ENCODE measurements around the gene BTBD9.

The BTBD9 gene

DNA sequence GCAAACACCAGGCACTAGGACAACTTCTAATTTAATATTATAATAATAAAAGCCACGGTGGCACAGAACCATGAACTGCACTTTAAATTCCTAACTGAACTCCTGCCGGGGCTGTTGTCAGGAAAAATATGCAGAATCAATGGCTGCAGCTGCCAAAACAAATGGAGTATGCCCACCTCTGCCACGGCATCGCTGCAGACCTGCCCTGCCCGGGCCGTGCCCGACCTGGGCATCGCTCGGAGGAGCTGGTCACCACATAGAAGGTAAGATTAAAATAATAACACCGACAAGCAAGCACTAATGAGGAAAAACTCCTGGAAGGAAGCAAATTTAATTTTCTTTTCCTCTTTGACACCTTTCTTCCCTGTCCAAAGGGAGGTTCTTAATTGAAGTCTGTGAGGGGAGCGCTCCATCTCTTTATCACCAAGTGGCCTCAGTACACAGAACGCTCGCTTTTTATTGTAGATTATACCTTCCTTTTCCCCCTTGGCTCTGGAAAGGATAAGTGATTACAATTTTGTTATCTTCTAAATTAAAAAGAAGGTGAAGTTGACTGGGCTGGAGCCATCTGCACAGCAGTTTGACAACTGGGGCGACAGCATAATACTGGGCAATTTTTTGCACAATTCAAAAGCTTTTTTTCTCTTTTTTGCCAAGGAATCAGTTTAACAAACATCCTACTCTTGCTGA is 468.9 kb downstream of the BTBD9 start:
- peak; percentile 40 for DNase-seq

DNA sequence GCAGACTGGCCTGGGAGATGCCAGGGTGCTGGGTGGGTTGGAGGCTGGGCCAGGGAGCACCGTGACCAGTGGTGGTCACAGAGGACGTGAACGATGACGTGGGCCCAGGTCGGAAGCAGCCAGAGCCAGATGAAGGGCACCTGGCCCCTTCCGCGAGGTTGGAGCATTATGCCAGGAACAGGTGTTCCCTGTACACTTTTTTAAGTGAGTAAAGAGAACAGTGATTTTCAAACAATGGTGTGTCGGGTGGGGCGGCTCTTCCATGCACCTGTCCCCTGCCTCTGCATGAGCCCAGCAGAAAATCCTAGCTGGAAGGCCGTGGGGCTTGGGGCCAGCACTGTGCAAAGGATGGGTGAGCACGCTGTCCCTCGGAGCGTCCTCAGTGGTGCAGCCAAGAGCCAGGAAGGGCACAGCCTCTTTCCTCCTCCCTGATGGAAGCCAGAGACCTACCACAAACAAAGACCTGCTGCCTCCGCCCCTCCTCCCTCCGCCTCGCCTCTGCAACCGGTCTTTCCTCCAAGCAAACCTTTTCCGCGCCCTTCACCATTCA is 469.7 kb downstream of the BTBD9 start:
- DNase-seq: peak; percentile 89

DNA sequence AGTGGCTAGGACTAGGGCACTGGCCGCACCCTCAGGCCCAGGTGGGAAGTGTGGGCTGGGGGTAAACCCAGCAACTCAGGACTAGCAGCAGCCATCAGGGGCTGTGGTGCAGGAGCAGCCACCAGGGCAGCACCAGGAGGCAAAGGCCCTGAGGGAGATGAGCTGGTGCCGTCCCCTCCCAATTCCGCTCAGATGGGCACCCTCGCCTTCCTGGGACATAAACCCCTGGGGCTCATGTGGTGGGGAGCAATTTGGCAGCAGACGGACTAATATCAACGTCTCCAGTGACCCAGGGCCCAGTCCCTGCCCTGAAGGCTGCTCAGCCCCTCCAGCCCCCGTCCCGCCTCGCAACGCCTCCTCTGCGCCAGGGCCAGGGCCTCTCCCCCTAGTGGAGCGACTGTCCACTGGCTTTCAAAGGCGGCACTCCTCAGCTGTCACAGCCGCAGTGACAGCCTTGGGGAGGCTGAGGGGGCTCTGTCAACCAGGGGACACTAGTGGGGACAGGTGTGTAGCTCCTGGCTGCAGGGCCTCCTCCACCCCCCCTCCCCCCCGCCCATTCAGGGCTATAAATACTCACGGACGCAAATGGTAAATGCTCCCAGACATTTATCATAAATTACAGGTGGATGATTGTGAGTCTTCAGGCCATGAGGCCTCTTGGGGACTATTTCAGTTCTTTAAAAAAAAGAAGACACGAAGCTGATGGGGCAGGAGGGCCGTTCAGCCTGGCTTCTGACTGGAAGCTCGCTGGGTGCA is 470.3 kb downstream of the BTBD9 start:
- no peak for DNase-seq

DNA sequence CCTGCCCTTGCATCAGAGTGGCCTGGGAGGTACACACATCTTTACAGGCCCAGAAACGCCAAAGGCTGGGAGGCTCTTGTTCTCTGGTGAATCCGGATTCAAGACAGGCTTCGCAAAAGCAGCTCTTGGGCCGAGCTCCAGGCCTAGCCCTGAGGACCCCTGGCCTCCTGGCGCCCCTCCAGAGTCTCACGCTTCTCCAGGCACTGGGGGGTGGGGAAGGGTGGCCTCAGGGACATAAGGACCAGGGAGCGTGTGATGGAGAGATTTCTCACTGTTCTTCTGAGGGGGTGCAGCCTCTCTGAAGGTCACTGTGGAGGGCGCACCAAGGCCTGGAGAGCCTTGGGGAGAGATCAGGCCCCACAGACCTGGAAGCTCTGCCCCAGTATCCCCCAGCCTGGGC is 471.0 kb downstream of the BTBD9 start:
- DNase-seq: no peak

GRCh38 chr6:38168126-38168525 is 471.6 kb downstream of the BTBD9 start:
- DNase-seq: no peak

DNA sequence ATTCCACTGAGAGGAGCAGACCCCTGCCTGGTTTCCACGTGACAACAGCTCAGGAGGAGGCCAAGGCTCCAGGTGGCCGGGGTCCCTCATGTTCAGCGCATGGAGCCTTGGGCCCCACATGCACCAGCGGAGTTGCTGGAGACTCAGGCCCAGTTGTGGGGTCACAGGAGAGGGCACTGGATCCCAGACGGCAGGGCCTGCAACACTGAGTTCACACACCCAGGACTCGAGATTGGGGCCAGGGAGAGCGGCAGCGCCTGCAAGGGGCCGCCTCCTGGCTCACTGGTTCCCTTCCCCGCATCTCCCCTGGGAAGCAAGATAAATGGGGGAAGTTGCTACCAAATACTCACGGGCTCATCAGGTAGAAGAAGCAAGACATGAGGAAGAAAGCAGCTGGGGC is 472.1 kb downstream of the BTBD9 start:
- no peak for DNase-seq

GRCh38 chr6:38166411-38167240 is 473.1 kb downstream of the BTBD9 start:
- DNase-seq: no peak

DNA sequence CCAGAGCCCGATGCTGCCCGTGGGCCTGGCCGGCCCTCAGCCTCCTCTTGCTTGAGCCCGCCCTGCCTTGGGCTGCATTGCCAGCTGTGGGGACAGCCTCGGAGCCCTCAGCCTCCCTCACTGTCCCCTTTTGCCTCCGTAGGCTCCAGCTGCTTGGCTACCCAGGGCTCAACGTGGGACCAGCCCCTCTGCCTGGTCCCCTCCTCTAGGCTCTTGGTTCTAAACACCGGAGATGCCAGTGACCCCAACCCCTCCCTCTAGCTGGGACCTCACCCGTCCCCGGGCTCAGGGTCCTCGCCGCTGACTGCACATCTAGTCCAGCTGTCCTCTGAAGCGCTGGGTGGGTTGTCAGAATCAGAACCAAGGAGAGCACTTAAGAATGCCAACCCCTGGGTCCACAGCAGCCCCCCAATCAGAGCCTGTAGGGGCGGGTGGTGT is 475.0 kb downstream of the BTBD9 start:
- DNase-seq: no peak

DNA sequence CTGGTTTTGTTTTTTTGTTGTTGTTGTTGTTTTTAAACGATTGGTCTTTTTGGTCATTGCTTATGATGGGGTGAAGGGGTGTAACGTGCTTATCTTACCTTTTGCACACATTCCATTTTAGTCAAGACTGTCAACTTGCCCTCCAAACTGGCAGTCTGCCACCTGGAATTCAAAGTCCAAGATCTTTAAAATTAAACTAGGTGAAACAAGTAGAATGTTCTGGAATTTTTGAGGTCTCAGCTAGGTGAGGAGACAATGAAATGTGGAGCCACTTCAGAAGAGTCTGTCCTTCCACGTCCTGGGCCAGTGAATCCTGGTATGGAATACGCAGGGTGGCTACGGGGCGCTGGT is 475.6 kb downstream of the BTBD9 start:
- no peak for DNase-seq

DNA sequence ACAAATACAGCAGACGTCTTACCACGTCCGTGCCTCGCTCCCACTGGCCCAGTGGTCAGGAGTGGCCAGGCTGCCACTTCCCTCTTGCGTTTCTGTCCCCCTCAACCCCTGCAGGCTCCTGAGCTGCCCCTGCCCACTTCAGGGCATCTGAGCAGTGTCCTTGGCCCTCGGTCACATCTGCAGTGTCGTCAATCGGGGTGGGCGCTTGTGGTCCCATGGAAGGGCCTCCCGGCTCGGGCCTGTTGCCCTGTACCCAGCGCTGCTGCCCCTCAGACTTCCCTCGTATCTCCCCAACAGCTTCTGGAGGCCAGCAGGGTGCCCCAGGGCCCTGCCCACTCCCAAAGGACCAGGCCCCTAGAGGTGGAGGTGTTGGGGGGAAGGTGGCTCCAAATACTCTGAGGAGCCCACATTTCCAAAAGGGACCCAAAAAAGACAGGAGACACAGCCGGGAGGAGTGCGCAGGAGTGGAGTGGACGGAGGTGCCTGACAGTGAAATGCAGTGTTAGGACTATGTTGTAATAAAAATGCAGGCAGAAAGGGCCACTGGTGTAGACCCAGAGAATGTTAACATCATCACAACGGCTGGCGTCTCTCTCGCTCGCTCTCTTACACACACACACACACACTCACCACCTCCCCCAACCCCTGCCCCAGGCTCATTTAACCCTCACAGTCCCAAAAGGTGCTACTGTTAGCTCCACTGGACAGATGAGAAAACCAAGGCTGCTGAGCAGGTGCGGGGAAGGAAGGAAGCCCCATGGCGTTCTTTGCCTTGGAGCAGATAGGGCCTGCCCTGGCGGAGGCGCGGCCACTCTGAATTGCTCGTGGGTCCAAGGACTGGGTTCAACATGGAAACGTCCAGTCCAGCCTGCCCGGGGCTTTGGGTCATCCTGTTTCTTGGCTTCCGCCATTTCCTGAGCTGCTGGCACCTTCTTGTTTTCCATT is 476.3 kb downstream of the BTBD9 start:
- DNase-seq: no peak

- no peak for DNase-seq
Observed at GRCh38 chr6:38162493-38163185, 477.1 kb downstream of the BTBD9 start.

GRCh38 chr6:38161754-38162492 is 477.8 kb downstream of the BTBD9 start:
- DNase-seq: no peak

DNA sequence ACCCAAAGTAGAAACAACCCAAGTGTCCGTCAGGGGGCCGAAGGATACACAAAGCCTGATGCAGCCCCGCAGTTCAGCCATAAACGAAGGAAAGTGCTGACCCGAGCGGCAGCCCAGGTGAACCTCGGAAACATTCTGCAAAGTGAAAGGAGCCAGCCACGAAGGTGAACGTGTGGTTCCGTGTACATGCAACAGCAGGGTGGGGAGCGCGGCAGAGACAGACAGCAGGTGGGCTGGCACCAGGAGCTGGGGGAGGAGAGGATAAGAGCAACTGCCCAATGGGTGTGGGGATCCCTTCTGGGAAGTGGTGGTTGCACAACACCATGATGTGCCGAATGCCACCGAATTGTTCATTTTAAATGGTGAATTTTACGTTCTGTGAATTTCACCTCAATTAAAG is 478.4 kb downstream of the BTBD9 start:
- DNase-seq: no peak

GRCh38 chr6:38160831-38161230 is 478.9 kb downstream of the BTBD9 start:
- DNase-seq: no peak

DNA sequence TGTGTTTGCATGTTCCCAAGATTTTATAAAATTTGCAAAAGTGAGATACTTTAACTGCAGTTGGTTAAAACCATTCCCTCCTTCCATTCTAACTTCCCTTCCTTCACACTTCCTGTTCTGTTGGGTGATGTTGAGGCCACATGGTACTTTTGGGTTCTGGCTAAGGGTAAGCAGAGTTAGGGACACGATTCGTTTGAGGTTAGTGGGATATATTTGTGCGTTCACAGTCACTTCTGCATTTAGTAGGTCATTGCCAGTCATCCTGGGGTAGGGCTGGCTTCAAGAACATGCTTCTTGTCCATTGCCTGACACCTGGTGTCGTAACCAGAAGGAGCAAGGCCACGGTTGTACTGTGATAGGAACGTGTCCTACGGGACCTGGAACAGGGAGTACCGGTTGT is 480.1 kb downstream of the BTBD9 start:
- DNase-seq: no peak

- DNase-seq: no peak
Observed at GRCh38 chr6:38158762-38159350, 480.9 kb downstream of the BTBD9 start.

- DNase-seq: no peak
Observed at GRCh38 chr6:38157905-38158304, 481.8 kb downstream of the BTBD9 start.

GRCh38 chr6:38156818-38157565 is 482.7 kb downstream of the BTBD9 start:
- DNase-seq: no peak

GRCh38 chr6:38155621-38156204 is 484.0 kb downstream of the BTBD9 start:
- no peak for DNase-seq
